HG02973 (cell line): Measurements from ENCODE around the gene PPIB.
"Not testable (repeated sequence)": the region's sequence is repeated elsewhere in the genome, so short reads cannot be mapped to it uniquely, and the experiment has no call there.

Experiments
- ATAC-seq: cut with Tn5 transposase; IDR thresholded peaks from one replicate; pipeline ENCODE4 v1.9.1; 2021; ENCODE audit warnings: moderate library complexity; ENCODE audit not compliant: unreplicated experiment

The PPIB gene

DNA sequence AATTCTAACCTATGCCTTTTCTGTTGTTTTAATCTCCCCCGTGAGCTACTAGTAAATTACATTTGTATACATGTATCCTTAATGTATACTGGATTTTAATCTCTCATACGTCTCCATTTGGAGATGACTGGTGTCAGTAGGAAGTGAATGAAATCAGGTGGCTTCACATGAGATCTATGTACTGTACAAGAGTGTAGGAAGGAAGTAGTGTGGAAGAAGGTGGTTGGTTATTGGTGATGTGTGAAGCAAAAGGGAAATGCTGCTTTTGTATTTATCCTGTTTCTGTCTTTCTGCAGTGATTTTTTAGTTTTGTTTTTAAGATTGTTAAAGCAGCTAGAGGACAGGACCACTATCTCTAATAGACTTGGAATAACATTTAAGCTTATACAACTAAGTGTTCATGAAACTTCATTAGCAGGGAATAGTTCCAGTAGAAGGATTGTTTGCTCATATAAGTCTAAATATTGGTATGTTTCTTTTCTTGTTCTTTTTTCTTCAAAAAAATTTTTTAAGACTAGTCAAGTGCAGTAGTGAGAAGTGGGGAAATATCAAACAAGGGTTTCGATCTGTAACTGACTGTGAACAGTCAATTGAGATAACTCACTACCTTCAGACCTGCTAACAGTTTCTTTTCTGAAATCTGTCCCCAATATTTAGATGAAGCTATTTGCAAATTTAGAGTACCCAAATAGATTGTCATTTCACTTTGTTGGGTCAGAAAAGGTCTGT, 51.7 kb downstream of the PPIB start:
- no peak for ATAC-seq

DNA sequence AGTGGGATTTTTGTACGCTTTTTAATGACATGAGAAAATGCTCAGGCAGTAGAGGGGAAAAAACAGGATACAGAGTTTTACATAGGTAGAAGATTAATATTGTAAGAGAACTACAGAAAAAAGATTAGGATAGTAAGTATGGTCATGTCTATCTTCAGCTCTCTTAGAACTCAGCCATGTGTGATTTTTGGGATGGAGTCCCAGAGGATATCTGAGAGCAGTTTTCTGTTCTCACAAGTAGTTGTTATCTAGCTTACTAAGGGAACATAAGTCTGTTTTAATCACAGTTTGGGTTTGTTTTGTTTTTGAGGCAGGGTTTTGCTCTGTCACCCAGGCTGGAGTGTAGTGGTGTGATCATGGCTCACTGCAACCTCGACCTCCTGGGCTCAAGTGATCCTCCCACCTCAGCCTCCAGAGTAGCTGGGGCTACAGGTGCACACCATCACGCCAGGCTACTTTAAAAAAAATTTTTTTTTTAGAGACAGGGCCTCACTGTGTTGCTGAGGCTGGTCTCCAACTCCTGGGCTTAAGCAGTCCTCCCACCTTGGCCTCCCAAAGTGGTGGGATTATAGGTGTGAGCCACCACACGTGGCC, 52.6 kb downstream of the PPIB start:
- not testable (repeated sequence) for ATAC-seq

- ATAC-seq, result no peak
Measured at GRCh38 chr15:64107337-64107736, 55.5 kb downstream of the PPIB start.
